ENCODE data around the gene ESR1.

DNA sequence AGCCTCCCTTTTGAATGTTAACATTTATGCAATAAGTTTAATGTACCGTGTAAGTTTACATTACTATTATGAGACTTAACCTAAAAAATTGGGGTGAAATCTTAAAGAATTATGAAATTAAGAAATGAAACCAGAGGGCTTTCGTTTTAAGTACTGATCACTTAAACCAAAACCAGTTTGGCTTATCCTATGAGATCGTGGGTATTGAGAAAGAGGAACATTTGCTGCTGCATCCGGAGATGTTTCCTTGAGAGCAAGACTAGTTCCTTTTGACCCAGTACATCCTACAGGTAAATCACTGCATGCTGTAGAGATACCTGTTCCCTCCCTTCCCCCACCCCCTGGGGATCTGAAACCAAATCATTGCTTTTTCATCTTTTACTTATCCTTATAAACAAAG is 201.3 kb downstream of the ESR1 start:
- TF ChIP-seq, protein P1, sequence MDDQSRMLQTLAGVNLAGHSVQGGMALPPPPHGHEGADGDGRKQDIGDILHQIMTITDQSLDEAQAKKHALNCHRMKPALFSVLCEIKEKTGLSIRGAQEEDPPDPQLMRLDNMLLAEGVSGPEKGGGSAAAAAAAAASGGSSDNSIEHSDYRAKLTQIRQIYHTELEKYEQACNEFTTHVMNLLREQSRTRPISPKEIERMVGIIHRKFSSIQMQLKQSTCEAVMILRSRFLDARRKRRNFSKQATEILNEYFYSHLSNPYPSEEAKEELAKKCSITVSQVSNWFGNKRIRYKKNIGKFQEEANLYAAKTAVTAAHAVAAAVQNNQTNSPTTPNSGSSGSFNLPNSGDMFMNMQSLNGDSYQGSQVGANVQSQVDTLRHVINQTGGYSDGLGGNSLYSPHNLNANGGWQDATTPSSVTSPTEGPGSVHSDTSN (IDR thresholded peaks at IDR 0.05) = no peak
- TF ChIP-seq TCF12 (IDR thresholded peaks at IDR 0.05) (no peak), TAF1 (IDR thresholded peaks at IDR 0.05; ENCODE audit: borderline replicate concordance, low read depth, low read length) (no peak), RXRA (IDR thresholded peaks at IDR 0.05; ENCODE audit: borderline replicate concordance, low read depth) (no peak), NFIC (IDR thresholded peaks at IDR 0.05; ENCODE audit: borderline replicate concordance) (no peak)
- TF ChIP-seq, protein P2, sequence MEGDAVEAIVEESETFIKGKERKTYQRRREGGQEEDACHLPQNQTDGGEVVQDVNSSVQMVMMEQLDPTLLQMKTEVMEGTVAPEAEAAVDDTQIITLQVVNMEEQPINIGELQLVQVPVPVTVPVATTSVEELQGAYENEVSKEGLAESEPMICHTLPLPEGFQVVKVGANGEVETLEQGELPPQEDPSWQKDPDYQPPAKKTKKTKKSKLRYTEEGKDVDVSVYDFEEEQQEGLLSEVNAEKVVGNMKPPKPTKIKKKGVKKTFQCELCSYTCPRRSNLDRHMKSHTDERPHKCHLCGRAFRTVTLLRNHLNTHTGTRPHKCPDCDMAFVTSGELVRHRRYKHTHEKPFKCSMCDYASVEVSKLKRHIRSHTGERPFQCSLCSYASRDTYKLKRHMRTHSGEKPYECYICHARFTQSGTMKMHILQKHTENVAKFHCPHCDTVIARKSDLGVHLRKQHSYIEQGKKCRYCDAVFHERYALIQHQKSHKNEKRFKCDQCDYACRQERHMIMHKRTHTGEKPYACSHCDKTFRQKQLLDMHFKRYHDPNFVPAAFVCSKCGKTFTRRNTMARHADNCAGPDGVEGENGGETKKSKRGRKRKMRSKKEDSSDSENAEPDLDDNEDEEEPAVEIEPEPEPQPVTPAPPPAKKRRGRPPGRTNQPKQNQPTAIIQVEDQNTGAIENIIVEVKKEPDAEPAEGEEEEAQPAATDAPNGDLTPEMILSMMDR (IDR thresholded peaks at IDR 0.05) = no peak

Measured in SK-N-SH (cell line).